Mesenchymal stem cell (in vitro differentiated cells and primary cell): ENCODE data around the gene BRINP1.

Experiments
- DNase-seq: peaks from one replicate; pipeline ENCODE4 v3.0.0-alpha.2; 2013
- H2AFZ ChIP-seq: one replicate; pipeline ENCODE4 v1.6.1; 2013; ENCODE audit warnings: low read depth, mild to moderate bottlenecking, control low read depth, inconsistent platforms, low read length, moderate library complexity
- H2AK5ac ChIP-seq: 2 replicates; pipeline ENCODE4 v1.6.1; 2013; ENCODE audit warnings: low read length, moderate library complexity, mild to moderate bottlenecking, inconsistent platforms; ENCODE audit not compliant: severe bottlenecking
- H2BK120ac ChIP-seq: one replicate; pipeline ENCODE4 v1.6.1; 2013; ENCODE audit warnings: low read depth, mild to moderate bottlenecking, inconsistent platforms, low read length, moderate library complexity
- H2BK12ac ChIP-seq, 2 experiments: one replicate each; pipeline ENCODE4 v1.6.1; 2013; ENCODE audit warnings: inconsistent platforms in 2 of 2, low read length in 2 of 2, mild to moderate bottlenecking in 2 of 2, moderate library complexity in 2 of 2, control low read depth in 1 of 2
- H2BK15ac ChIP-seq: one replicate; pipeline ENCODE4 v1.6.1; 2013; ENCODE audit warnings: mild to moderate bottlenecking, low read depth, inconsistent platforms; ENCODE audit not compliant: poor library complexity, severe bottlenecking
- H2BK5ac ChIP-seq: 2 replicates; pipeline ENCODE4 v1.6.1; 2013; ENCODE audit warnings: low read depth, mild to moderate bottlenecking, low read length, control low read depth, inconsistent platforms; ENCODE audit not compliant: poor library complexity, severe bottlenecking
- H3K14ac ChIP-seq, 2 experiments: one replicate each; pipeline ENCODE4 v1.6.1; 2013; ENCODE audit warnings: inconsistent platforms in 2 of 2, low read length in 2 of 2, control low read depth in 1 of 2, mild to moderate bottlenecking in 1 of 2, moderate library complexity in 1 of 2
- H3K18ac ChIP-seq, 2 experiments: one replicate each; pipeline ENCODE4 v1.6.1; 2013; ENCODE audit warnings: inconsistent platforms in 2 of 2, low read length in 2 of 2, control low read depth in 1 of 2, low read depth in 1 of 2, mild to moderate bottlenecking in 1 of 2
- H3K23ac ChIP-seq, 2 experiments: one replicate each; pipeline ENCODE4 v1.6.1; 2013; ENCODE audit warnings: inconsistent platforms in 2 of 2, low read length in 2 of 2, mild to moderate bottlenecking in 2 of 2, moderate library complexity in 2 of 2, control low read depth in 1 of 2
- H3K27ac ChIP-seq: 2 replicates; pipeline ENCODE4 v1.5.1; 2013; ENCODE audit warnings: mild to moderate bottlenecking, moderate library complexity, low read length, control low read depth, inconsistent platforms; ENCODE audit not compliant: poor library complexity, severe bottlenecking
- H3K27me3 ChIP-seq, 2 experiments: 2 replicates each; pipeline versions ENCODE4 v1.6.1 to v1.7.0; 2013; ENCODE audit warnings: low read length in 2 of 2, mild to moderate bottlenecking in 2 of 2, moderate library complexity in 2 of 2, control low read depth in 1 of 2, inconsistent platforms in 1 of 2; ENCODE audit not compliant: control insufficient read depth in 1 of 2, insufficient read depth in 1 of 2
- H3K36me3 ChIP-seq, 2 experiments: 2 replicates each; pipeline versions ENCODE4 v1.6.1 to v1.7.0; 2013; ENCODE audit warnings: low read length in 2 of 2, control low read depth in 1 of 2, inconsistent platforms in 1 of 2, low read depth in 1 of 2, mild to moderate bottlenecking in 1 of 2; ENCODE audit not compliant: insufficient read depth in 2 of 2, control insufficient read depth in 1 of 2
- H3K4ac ChIP-seq, 2 experiments: one replicate each; pipeline ENCODE4 v1.6.1; 2013; ENCODE audit warnings: inconsistent platforms in 2 of 2, low read length in 2 of 2, mild to moderate bottlenecking in 2 of 2, moderate library complexity in 2 of 2, control low read depth in 1 of 2, low read depth in 1 of 2
- H3K4me1 ChIP-seq: 2 replicates; pipeline ENCODE4 v1.6.1; 2013; ENCODE audit warnings: low read depth, low read length, control low read depth; ENCODE audit not compliant: control insufficient read depth, insufficient read depth
- H3K4me2 ChIP-seq: 2 replicates; pipeline ENCODE4 v1.6.1; 2013; ENCODE audit warnings: low read length, mild to moderate bottlenecking, inconsistent platforms; ENCODE audit not compliant: poor library complexity, severe bottlenecking
- H3K4me3 ChIP-seq, 2 experiments: 2 replicates each; pipeline versions ENCODE4 v1.5.1 to v1.7.0; 2013; ENCODE audit warnings: low read length in 2 of 2, mild to moderate bottlenecking in 2 of 2, control low read depth in 1 of 2, low read depth in 1 of 2; ENCODE audit not compliant: insufficient read depth in 1 of 2
- H3K79me1 ChIP-seq: replicated peaks from 2 replicates; pipeline ENCODE4 v1.6.1; 2013; ENCODE audit warnings: mild to moderate bottlenecking, control low read depth, low read length, inconsistent platforms; ENCODE audit not compliant: poor library complexity, severe bottlenecking
- H3K9ac ChIP-seq: 2 replicates; pipeline ENCODE4 v1.7.0; 2013; ENCODE audit warnings: mild to moderate bottlenecking, low read length, moderate library complexity
- H3K9me3 ChIP-seq: 2 replicates; pipeline ENCODE4 v1.7.0; 2013; ENCODE audit warnings: mild to moderate bottlenecking, low read length; ENCODE audit not compliant: control insufficient read depth
- H4K8ac ChIP-seq: one replicate; pipeline ENCODE4 v1.6.1; 2013; ENCODE audit warnings: inconsistent platforms, mild to moderate bottlenecking, low read length, moderate library complexity
- H4K91ac ChIP-seq: one replicate; pipeline ENCODE4 v1.6.1; 2013; ENCODE audit warnings: mild to moderate bottlenecking, low read length, inconsistent platforms
- WGBS: methylation state at CpG from one replicate; pipeline ENCODE4 v1.1.7; 2013; ENCODE audit warnings: mixed read lengths; 5-methylcytosine and 5-hydroxymethylcytosine counted together

Gene BRINP1

GRCh38 chr9:119333507-119334229 lies 35.6 kb downstream of the BRINP1 start:
- no peak overlapping the region for H4K8ac ChIP-seq
- H2AFZ ChIP-seq: no peak overlapping the region
- DNase-seq: no peak
- no peak overlapping the region for H2AK5ac ChIP-seq
- H3K9me3 ChIP-seq: peaks cover 19% of the 10 kb centered on the region
- H4K91ac ChIP-seq: no peak overlapping the region
- no peak overlapping the region for H2BK5ac ChIP-seq
- no peak overlapping the region for H3K4ac ChIP-seq
- no peak overlapping the region for H3K23ac ChIP-seq
- H3K27me3 ChIP-seq: no peaks in the 10 kb centered on the region
- no peak overlapping the region for H3K9ac ChIP-seq
- H2BK15ac ChIP-seq: no peak overlapping the region
- no peak overlapping the region for H3K4me3 ChIP-seq
- H2BK12ac ChIP-seq: no peak overlapping the region
- H3K4me1 ChIP-seq: no peaks in the 10 kb centered on the region
- H3K79me1 ChIP-seq: no peaks in the 10 kb centered on the region
- H3K14ac ChIP-seq: no peak overlapping the region
- no peak overlapping the region for H3K4me2 ChIP-seq
- H3K18ac ChIP-seq: no peak overlapping the region
- no peak overlapping the region for H2BK120ac ChIP-seq
- H3K27ac ChIP-seq: no peak overlapping the region
- H3K36me3 ChIP-seq: peaks cover 0 to 2% of the 10 kb centered on the region in 2 experiments
- 63% methylated on average over 1 of the region's 4 CpGs for WGBS

- H2BK5ac ChIP-seq: no peak overlapping the region
- 0% methylated on average over 1 of the region's 2 CpGs for WGBS
- no peak overlapping the region for H2BK15ac ChIP-seq
These were observed 36.7 kb downstream of the BRINP1 start for GRCh38 chr9:119332522-119332921.

GRCh38 chr9:119322184-119322583 lies 47.1 kb downstream of the BRINP1 start:
- Histone ChIP-seq H2AFZ (no peak overlapping the region), H4K91ac (no peak overlapping the region), H3K4me3 (no peak overlapping the region), H3K36me3 (no peaks in the 10 kb centered on the region), H3K9me3 (no peaks in the 10 kb centered on the region), H3K79me1 (no peaks in the 10 kb centered on the region), H3K27me3 (no peaks in the 10 kb centered on the region), H2AK5ac (no peak overlapping the region), H2BK12ac (no peak overlapping the region), H3K23ac (no peak overlapping the region), H3K9ac (no peak overlapping the region), H3K27ac (no peak overlapping the region), H3K4ac (no peak overlapping the region), H2BK15ac (no peak overlapping the region), H4K8ac (no peak overlapping the region), H2BK120ac (no peak overlapping the region), H3K4me1 (no peaks in the 10 kb centered on the region), H3K4me2 (no peak overlapping the region), H3K14ac (no peak overlapping the region), H3K18ac (no peak overlapping the region), H2BK5ac (no peak overlapping the region)
- peak; percentile 2 for DNase-seq
- 12% methylated on average over 5 of the region's 7 CpGs for WGBS

More at GRCh38 chr9:119332522-119332921, 36.7 kb downstream of the BRINP1 start:
- H4K8ac ChIP-seq: no peak overlapping the region
- DNase-seq: no peak
- no peaks in the 10 kb centered on the region for H3K4me1 ChIP-seq
- H2BK12ac ChIP-seq: no peak overlapping the region
- no peak overlapping the region for H2AK5ac ChIP-seq
- no peak overlapping the region for H3K4ac ChIP-seq
- no peak overlapping the region for H3K18ac ChIP-seq
- H3K27ac ChIP-seq: no peak overlapping the region
- no peak overlapping the region for H3K14ac ChIP-seq
- H3K23ac ChIP-seq: no peak overlapping the region
- no peak overlapping the region for H3K4me3 ChIP-seq
- H2AFZ ChIP-seq: no peak overlapping the region
- no peak overlapping the region for H3K4me2 ChIP-seq
- no peaks in the 10 kb centered on the region for H3K79me1 ChIP-seq
- H3K27me3 ChIP-seq: no peaks in the 10 kb centered on the region
- H2BK120ac ChIP-seq: no peak overlapping the region
- H3K36me3 ChIP-seq: peaks cover 0 to 2% of the 10 kb centered on the region in 2 experiments
- H4K91ac ChIP-seq: no peak overlapping the region
- H3K9me3 ChIP-seq: peaks cover 19% of the 10 kb centered on the region
- H3K9ac ChIP-seq: no peak overlapping the region

- Histone ChIP-seq H3K27ac (no peak overlapping the region), H2BK5ac (no peak overlapping the region), H3K4me3 (no peak overlapping the region), H3K27me3 (no peaks in the 10 kb centered on the region), H2BK120ac (no peak overlapping the region), H3K79me1 (no peaks in the 10 kb centered on the region), H2AFZ (no peak overlapping the region), H4K8ac (no peak overlapping the region), H4K91ac (no peak overlapping the region), H3K4ac (no peak overlapping the region), H2AK5ac (no peak overlapping the region), H3K14ac (no peak overlapping the region), H3K4me1 (no peaks in the 10 kb centered on the region), H2BK12ac (no peak overlapping the region), H3K9ac (no peak overlapping the region), H2BK15ac (no peak overlapping the region), H3K4me2 (no peak overlapping the region), H3K18ac (no peak overlapping the region), H3K9me3 (no peaks in the 10 kb centered on the region), H3K23ac (no peak overlapping the region), H3K36me3 (no peaks in the 10 kb centered on the region)
- no peak for DNase-seq
- 49% methylated on average over 4 of the region's 4 CpGs for WGBS
These were observed 50.9 kb downstream of the BRINP1 start for GRCh38 chr9:119318371-119318770.
